ENCODE measurements around the gene STPG1.

- TF ChIP-seq CTCF (IDR thresholded peaks at IDR 0.05) = no peak
- TF ChIP-seq POLR2A (IDR thresholded peaks at IDR 0.05) = no peak
Measured at GRCh38 chr1:24347159-24347934, 66.2 kb downstream of the STPG1 start.
